GM12872 (cell line): ENCODE measurements around the gene CCDC136.

Experiments used
- CTCF ChIP-seq: IDR thresholded peaks from 3 replicates; pipeline ENCODE4 v1.5.1; 2011; ENCODE audit warnings: low read depth, mild to moderate bottlenecking, low read length, moderate library complexity; ENCODE audit not compliant: insufficient read depth

CCDC136 gene

DNA sequence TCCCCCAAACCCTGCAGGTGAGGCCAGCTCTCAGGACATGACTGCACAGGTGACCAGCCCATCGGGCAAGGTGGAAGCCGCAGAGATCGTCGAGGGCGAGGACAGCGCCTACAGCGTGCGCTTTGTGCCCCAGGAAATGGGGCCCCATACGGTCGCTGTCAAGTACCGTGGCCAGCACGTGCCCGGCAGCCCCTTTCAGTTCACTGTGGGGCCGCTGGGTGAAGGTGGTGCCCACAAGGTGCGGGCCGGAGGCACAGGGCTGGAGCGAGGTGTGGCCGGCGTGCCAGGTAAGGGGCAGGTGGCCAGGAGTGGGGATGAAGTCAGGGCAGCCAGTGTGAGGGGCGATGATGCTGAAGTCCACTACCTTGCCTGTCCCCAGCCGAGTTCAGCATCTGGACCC lies 62.6 kb downstream of the CCDC136 start:
- TF ChIP-seq CTCF = no peak

- TF ChIP-seq CTCF = 0 out of 3 replicates have a peak, but pooled peaks have one; percentile 23
Observed at GRCh38 chr7:128855559-128855958, 63.8 kb downstream of the CCDC136 start.

GRCh38 chr7:128856001-128856718 lies 64.4 kb downstream of the CCDC136 start:
- TF ChIP-seq CTCF = no peak

GRCh38 chr7:128858380-128859231 lies 66.8 kb downstream of the CCDC136 start:
- TF ChIP-seq CTCF = no peak

DNA sequence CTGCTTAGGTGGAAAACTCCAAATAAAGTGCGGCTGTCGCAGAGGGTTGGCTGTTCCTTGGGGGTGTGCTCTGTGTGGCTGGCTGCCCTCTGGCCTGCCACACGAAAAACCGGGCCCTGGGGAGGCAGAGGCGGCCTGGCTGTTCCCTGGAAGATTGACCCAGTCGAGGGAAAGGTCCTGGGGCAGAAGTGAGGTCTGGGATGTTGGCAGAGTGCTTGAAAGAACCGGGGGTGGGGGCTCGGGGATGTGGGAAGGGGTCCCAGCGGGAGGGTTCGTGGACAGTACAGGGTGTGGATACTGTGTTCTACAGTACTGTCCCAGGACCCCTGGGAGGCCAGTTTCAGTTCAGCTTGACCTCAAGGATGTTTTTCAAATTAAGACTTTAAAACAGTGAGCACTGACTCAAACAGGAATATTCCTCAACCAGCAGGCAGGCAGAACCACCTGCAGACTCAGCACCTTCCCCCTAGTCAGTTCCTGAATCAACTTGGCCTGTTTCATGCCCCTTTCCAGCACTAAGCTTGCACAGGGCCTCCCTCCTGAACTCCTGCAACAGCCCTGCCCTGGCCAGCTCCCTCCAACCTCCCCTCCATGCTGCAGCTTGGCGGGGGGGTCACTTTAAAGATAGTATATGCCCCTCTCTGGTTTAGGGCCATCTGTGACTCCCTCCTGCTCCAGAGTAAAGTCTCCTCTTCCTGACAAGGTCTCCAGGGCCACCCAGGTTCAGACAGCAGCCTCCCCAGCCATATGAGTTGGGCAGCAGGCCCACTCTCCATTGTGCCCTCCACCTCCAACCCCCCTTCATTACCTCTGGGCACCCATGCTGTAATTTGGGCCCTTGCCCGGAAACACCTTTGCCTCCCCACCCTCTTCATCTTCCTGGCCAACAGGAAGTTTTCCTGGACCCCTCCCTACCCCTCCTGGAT lies 67.7 kb downstream of the CCDC136 start:
- TF ChIP-seq CTCF = no peak

DNA sequence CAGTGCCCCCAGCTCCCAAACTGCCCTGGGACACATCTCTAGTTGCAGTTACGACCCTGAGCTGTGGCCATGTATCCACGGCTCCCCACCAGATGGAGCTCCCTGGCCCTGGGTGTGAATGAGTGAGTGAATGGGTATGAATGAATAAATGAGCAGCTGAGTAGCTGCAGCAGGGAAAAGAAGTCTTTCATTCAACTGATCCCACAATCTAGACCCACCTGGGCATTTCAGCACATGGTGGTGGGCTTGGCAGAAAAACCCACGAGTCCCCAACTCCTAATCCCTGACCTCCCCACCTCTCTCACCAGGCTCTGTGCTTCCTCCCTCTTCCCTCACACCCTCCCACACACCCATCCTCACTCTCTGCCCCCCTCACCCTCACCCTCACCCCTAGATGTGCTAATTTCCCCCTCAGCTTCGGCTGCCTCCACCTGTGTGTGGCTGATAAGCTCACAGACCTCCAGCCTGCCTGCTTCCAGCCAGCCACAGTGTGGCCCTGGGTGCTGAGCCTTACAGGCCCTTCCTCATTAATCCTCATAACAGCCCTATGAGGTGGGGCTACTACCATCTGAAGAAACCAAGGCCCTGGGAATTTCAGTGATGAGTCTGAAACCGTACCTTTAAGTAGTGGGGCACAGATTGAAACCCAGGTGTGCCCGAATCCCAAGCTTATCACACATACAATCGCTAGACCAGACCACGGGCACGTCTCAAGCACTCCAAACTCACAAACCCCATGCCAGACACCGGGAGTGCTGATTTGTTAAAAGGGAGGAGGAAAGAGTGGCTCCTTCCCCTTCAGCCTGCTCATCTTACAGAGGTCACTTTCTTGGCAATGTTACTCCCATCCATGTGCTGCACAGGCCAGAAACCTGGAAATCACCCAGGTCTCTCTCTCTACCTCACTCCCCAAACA lies 68.6 kb downstream of the CCDC136 start:
- 0 out of 3 replicates have a peak, but pooled peaks have one; percentile 28 for TF ChIP-seq CTCF
